ENCODE data around the gene MMP15. TPM values are rescaled to one million over a fixed set of nuclear protein-coding genes. Genes with fewer than 3 reads are reported as not detected.
"Not testable (repeated sequence)": the region's sequence is repeated elsewhere in the genome, so short reads cannot be mapped to it uniquely, and the experiment has no call there.

Gene MMP15
- polyA plus RNA-seq (2013, experiment 1 of 2): 20.9 TPM
- 20.0 TPM for polyA plus RNA-seq (2013, experiment 2 of 2)

- H3K36me3 ChIP-seq (ENCODE audit: control insufficient read depth, insufficient read depth, low read length): no peaks in the 10 kb centered on the region
- peak within 1 kb of the TSS; percentile 96 for H3K9ac ChIP-seq (ENCODE audit: low read length)
- H3K79me1 ChIP-seq (ENCODE audit: low read length): peaks cover 28% of the 10 kb centered on the region
- H2BK120ac ChIP-seq (ENCODE audit: low read depth, low read length): peak within 1 kb of the TSS; percentile 17
- H2BK5ac ChIP-seq (ENCODE audit: low read length): peak within 1 kb of the TSS; percentile 94
- peaks cover 32% of the 10 kb centered on the region for H3K4me1 ChIP-seq (ENCODE audit: control insufficient read depth, low read depth, low read length)
- H3K23ac ChIP-seq (ENCODE audit: low read length): peak within 1 kb of the TSS; percentile 98
- peak within 1 kb of the TSS; percentile 65 for H3K18ac ChIP-seq (ENCODE audit: low read length)
- peak within 1 kb of the TSS; percentile 97 for H3K56ac ChIP-seq (ENCODE audit: low read length)
- peaks cover 32% of the 10 kb centered on the region for H3K79me2 ChIP-seq (ENCODE audit: control insufficient read depth, insufficient read depth, low read length)
- H3K27me3 ChIP-seq (ENCODE audit: insufficient read depth, low read length, poor library complexity): no peaks in the 10 kb centered on the region
- peak within 1 kb of the TSS; percentile 81 for H3K27ac ChIP-seq (ENCODE audit: low read depth, low read length)
- no peak within 1 kb of the TSS for H2BK15ac ChIP-seq (replicated peaks; ENCODE audit: low read depth)
- no peak within 1 kb of the TSS for H4K5ac ChIP-seq (ENCODE audit: low read length)
- no peak within 1 kb of the TSS for H4K8ac ChIP-seq (ENCODE audit: low read depth, low read length)
- peak within 1 kb of the TSS; percentile 84 for H3K4me2 ChIP-seq (ENCODE audit: low read length)
- no CpG with 5 or more reads among the region's 90 CpGs for WGBS (ENCODE audit: extremely low coverage, insufficient coverage, low lambda C conversion rate)
- peak within 1 kb of the TSS; percentile 90 for H3K4me3 ChIP-seq (ENCODE audit: low read length)
- no peak within 1 kb of the TSS for H2AK5ac ChIP-seq (ENCODE audit: low read length)
- peak; percentile 99 for DNase-seq
- H3K4ac ChIP-seq (ENCODE audit: low read depth, low read length): peak within 1 kb of the TSS; percentile 50
Measured at GRCh38 chr16:58025351-58026138, at the start of gene MMP15. MMP15 (plus strand) TSS chr16:58025754; CDS start chr16:58026351, 597 bp downstream.

- no peak overlapping the region for H2BK15ac ChIP-seq (replicated peaks; ENCODE audit: low read depth)
- no peaks in the 10 kb centered on the region for H3K79me1 ChIP-seq (ENCODE audit: low read length)
- no peak overlapping the region for H3K23ac ChIP-seq (ENCODE audit: low read length)
- H3K79me2 ChIP-seq (ENCODE audit: control insufficient read depth, insufficient read depth, low read length): no peaks in the 10 kb centered on the region
- H3K4me3 ChIP-seq (ENCODE audit: low read length): no peak overlapping the region
- no peak overlapping the region for H3K4me2 ChIP-seq (ENCODE audit: low read length)
- H3K56ac ChIP-seq (ENCODE audit: low read length): no peak overlapping the region
- WGBS (ENCODE audit: extremely low coverage, insufficient coverage, low lambda C conversion rate): no CpG with 5 or more reads among the region's 2 CpGs
- no peak for DNase-seq
- no peak overlapping the region for H4K5ac ChIP-seq (ENCODE audit: low read length)
- no peaks in the 10 kb centered on the region for H3K4me1 ChIP-seq (ENCODE audit: control insufficient read depth, low read depth, low read length)
- H2BK5ac ChIP-seq (ENCODE audit: low read length): no peak overlapping the region
- H3K36me3 ChIP-seq (ENCODE audit: control insufficient read depth, insufficient read depth, low read length): no peaks in the 10 kb centered on the region
- H3K4ac ChIP-seq (ENCODE audit: low read depth, low read length): no peak overlapping the region
- H3K18ac ChIP-seq (ENCODE audit: low read length): no peak overlapping the region
- H3K9ac ChIP-seq (ENCODE audit: low read length): no peak overlapping the region
- no peak overlapping the region for H2BK120ac ChIP-seq (ENCODE audit: low read depth, low read length)
- H3K27me3 ChIP-seq (ENCODE audit: insufficient read depth, low read length, poor library complexity): no peaks in the 10 kb centered on the region
- H4K8ac ChIP-seq (ENCODE audit: low read depth, low read length): no peak overlapping the region
- H2AK5ac ChIP-seq (ENCODE audit: low read length): no peak overlapping the region
- no peak overlapping the region for H3K27ac ChIP-seq (ENCODE audit: low read depth, low read length)
Measured at GRCh38 chr16:57976331-57976796, 49.2 kb upstream of the MMP15 start.

GRCh38 chr16:57977418-57978069, 48.0 kb upstream of the MMP15 start:
- Histone ChIP-seq H3K56ac (ENCODE audit: low read length) (no peak overlapping the region), H3K79me2 (ENCODE audit: control insufficient read depth, insufficient read depth, low read length) (no peaks in the 10 kb centered on the region), H4K8ac (ENCODE audit: low read depth, low read length) (no peak overlapping the region), H3K4me3 (ENCODE audit: low read length) (no peak overlapping the region), H3K9ac (ENCODE audit: low read length) (no peak overlapping the region), H4K5ac (ENCODE audit: low read length) (no peak overlapping the region), H3K4ac (ENCODE audit: low read depth, low read length) (no peak overlapping the region), H3K27me3 (ENCODE audit: insufficient read depth, low read length, poor library complexity) (no peaks in the 10 kb centered on the region), H3K4me1 (ENCODE audit: control insufficient read depth, low read depth, low read length) (no peaks in the 10 kb centered on the region), H2BK15ac (replicated peaks; ENCODE audit: low read depth) (no peak overlapping the region), H3K4me2 (ENCODE audit: low read length) (no peak overlapping the region), H3K23ac (ENCODE audit: low read length) (no peak overlapping the region), H3K18ac (ENCODE audit: low read length) (no peak overlapping the region), H3K36me3 (ENCODE audit: control insufficient read depth, insufficient read depth, low read length) (no peaks in the 10 kb centered on the region), H2BK5ac (ENCODE audit: low read length) (no peak overlapping the region), H3K27ac (ENCODE audit: low read depth, low read length) (no peak overlapping the region), H3K79me1 (ENCODE audit: low read length) (no peaks in the 10 kb centered on the region), H2AK5ac (ENCODE audit: low read length) (no peak overlapping the region), H2BK120ac (ENCODE audit: low read depth, low read length) (no peak overlapping the region)
- WGBS (ENCODE audit: extremely low coverage, insufficient coverage, low lambda C conversion rate): no CpG with 5 or more reads among the region's 12 CpGs
- DNase-seq: no peak

GRCh38 chr16:57978070-57978465, 47.5 kb upstream of the MMP15 start:
- not testable (repeated sequence) for H3K4me2 ChIP-seq (ENCODE audit: low read length); H3K79me1 ChIP-seq (ENCODE audit: low read length); H4K8ac ChIP-seq (ENCODE audit: low read depth, low read length); H3K4me1 ChIP-seq (ENCODE audit: control insufficient read depth, low read depth, low read length); DNase-seq; H2BK5ac ChIP-seq (ENCODE audit: low read length); H4K5ac ChIP-seq (ENCODE audit: low read length); H2AK5ac ChIP-seq (ENCODE audit: low read length); H3K79me2 ChIP-seq (ENCODE audit: control insufficient read depth, insufficient read depth, low read length); H3K36me3 ChIP-seq (ENCODE audit: control insufficient read depth, insufficient read depth, low read length); H3K4ac ChIP-seq (ENCODE audit: low read depth, low read length); H3K4me3 ChIP-seq (ENCODE audit: low read length); H3K27ac ChIP-seq (ENCODE audit: low read depth, low read length); H3K9ac ChIP-seq (ENCODE audit: low read length); H3K27me3 ChIP-seq (ENCODE audit: insufficient read depth, low read length, poor library complexity); H3K23ac ChIP-seq (ENCODE audit: low read length); H2BK15ac ChIP-seq (replicated peaks; ENCODE audit: low read depth); H3K18ac ChIP-seq (ENCODE audit: low read length); H2BK120ac ChIP-seq (ENCODE audit: low read depth, low read length); H3K56ac ChIP-seq (ENCODE audit: low read length)
- WGBS (ENCODE audit: extremely low coverage, insufficient coverage, low lambda C conversion rate): no CpG with 5 or more reads among the region's 2 CpGs

GRCh38 chr16:57979006-57979585, 46.5 kb upstream of the MMP15 start:
- no peak overlapping the region for H3K4ac ChIP-seq (ENCODE audit: low read depth, low read length)
- H3K79me2 ChIP-seq (ENCODE audit: control insufficient read depth, insufficient read depth, low read length): no peaks in the 10 kb centered on the region
- no peak overlapping the region for H3K56ac ChIP-seq (ENCODE audit: low read length)
- H3K27ac ChIP-seq (ENCODE audit: low read depth, low read length): no peak overlapping the region
- WGBS (ENCODE audit: extremely low coverage, insufficient coverage, low lambda C conversion rate): no CpG with 5 or more reads among the region's 11 CpGs
- no peak overlapping the region for H4K8ac ChIP-seq (ENCODE audit: low read depth, low read length)
- H3K18ac ChIP-seq (ENCODE audit: low read length): no peak overlapping the region
- no peaks in the 10 kb centered on the region for H3K4me1 ChIP-seq (ENCODE audit: control insufficient read depth, low read depth, low read length)
- H3K36me3 ChIP-seq (ENCODE audit: control insufficient read depth, insufficient read depth, low read length): no peaks in the 10 kb centered on the region
- no peaks in the 10 kb centered on the region for H3K27me3 ChIP-seq (ENCODE audit: insufficient read depth, low read length, poor library complexity)
- no peak overlapping the region for H3K4me2 ChIP-seq (ENCODE audit: low read length)
- no peak overlapping the region for H2AK5ac ChIP-seq (ENCODE audit: low read length)
- DNase-seq: no peak
- no peak overlapping the region for H4K5ac ChIP-seq (ENCODE audit: low read length)
- no peak overlapping the region for H2BK5ac ChIP-seq (ENCODE audit: low read length)
- no peaks in the 10 kb centered on the region for H3K79me1 ChIP-seq (ENCODE audit: low read length)
- no peak overlapping the region for H3K4me3 ChIP-seq (ENCODE audit: low read length)
- H2BK120ac ChIP-seq (ENCODE audit: low read depth, low read length): no peak overlapping the region
- H3K9ac ChIP-seq (ENCODE audit: low read length): no peak overlapping the region
- H3K23ac ChIP-seq (ENCODE audit: low read length): no peak overlapping the region
- H2BK15ac ChIP-seq (replicated peaks; ENCODE audit: low read depth): no peak overlapping the region

Measured in mesendoderm (in vitro differentiated cells).